ENCODE measurements around the gene CCNA2. TPM values are rescaled to one million over a fixed set of nuclear protein-coding genes. Genes with fewer than 3 reads are reported as not detected.

Gene CCNA2
- total RNA-seq, 2 experiments from 2014 or later = 104 to 107 TPM

DNA sequence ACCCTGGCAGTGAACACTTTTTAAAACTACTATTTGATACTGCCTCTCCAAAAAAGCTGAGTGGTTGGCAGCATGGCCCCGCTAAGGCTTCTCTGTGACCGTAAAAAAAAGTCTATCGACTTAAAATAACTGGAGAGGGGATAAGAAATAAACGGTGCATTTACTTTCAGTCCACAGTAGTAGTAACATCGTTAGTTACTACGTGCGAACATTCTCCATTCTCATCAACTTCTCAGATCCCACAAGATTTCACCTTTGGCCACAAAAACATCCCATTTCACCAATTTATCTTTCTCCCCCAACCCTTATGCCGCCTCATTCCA lies 23.1 kb downstream of the CCNA2 start:
- CTCF ChIA-PET = interaction anchor here (1.0 kb wide), 1 partner anchor 23 kb away, joined by 3 read pairs; no protein-coding TSS in a partner anchor
- Mint-ChIP-seq H3K4me1 (peaks cover 55% of the 10 kb centered on the region), H3K9me3 (no peaks in the 10 kb centered on the region), H3K4me3 (peak overlapping the region; percentile 84), H3K27ac (peak overlapping the region; percentile 95), H3K36me3 (ENCODE audit: low read depth) (peaks cover 31% of the 10 kb centered on the region), H3K27me3 (no peaks in the 10 kb centered on the region)
- POLR2A ChIA-PET = interaction anchor here (1.4 to 7.1 kb wide), 4 partner anchors 9 to 104 kb away, joined by 4 to 142 read pairs (median 15); partner anchors contain the start of genes ANXA5, BBS7 and CCNA2
- DNase-seq = no peak

DNA sequence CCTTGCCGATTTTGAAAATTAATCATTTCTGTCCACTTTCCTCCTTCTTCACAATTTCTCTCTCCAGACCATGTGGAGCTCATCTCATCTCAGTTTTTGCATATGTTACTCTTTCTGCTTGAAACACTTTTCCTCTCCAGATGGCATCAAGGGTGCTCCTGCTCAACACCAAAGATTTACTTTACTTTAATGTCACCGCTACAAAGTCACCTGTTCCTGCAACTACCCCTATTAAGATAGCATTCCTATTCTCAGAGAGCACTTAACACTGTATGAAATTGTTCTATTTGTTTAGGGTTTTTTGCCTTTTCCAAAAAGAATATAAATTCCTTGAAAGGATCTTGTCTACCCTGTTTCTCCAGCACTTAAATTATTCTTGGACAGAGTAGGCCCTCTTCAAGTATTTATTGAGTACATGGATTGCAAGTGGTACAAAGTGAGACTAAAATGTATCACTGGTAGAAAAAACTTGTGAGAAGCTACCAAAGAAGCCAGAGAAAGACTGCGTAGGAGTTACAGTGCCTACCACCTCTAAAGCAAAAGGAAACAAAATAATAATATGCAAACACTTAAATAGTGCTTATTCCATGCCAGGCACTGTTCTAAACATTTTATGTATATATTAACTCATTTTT lies 23.7 kb downstream of the CCNA2 start:
- Mint-ChIP-seq H3K27me3 (no peaks in the 10 kb centered on the region), H3K36me3 (ENCODE audit: low read depth) (peaks cover 25% of the 10 kb centered on the region), H3K4me1 (peaks cover 55% of the 10 kb centered on the region), H3K4me3 (peak overlapping the region; percentile 84), H3K27ac (peak overlapping the region; percentile 95), H3K9me3 (no peaks in the 10 kb centered on the region)
- ChIA-PET POLR2A (interaction anchor here (1.4 to 7.1 kb wide), 4 partner anchors 8 to 353 kb away, joined by 4 to 142 read pairs (median 14); partner anchors contain the start of genes ANXA5, BLTP1 and CCNA2), CTCF (interaction anchor here (0.6 to 1.1 kb wide), 2 partner anchors 778 to 1001 kb away, joined by 3 read pairs; no protein-coding TSS in a partner anchor)
- DNase-seq = no peak

DNA sequence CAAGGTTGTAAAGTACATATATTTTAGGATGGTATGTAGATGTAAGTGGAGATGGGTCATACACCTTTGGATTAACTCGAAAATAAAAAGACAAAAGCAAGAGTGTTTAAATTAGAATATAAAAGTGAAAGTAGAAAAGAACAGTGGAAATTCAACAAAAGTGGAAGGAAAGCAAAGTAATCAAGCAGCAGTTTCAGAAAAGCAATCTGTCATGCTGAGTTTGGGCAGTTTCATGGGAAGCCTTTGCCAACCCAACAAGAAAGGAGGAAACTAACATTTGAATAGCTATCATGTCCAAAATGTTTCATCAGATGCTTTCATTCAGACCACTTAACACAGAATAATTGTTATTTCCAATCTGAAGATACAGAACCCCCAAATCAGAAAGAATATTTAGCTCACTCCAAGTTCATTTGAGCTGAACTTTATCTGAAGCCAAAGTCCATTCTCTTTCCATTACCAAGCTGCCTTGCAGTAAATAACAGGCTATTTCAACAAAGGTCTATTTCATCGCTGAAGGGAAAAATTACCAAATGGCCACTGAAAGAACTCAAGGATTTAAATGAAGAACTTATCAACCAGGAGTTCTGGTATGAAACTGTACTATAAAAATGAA lies 24.4 kb downstream of the CCNA2 start:
- CTCF ChIA-PET = interaction anchor here (0.6 to 1.1 kb wide), 2 partner anchors 779 to 1002 kb away, joined by 3 read pairs; no protein-coding TSS in a partner anchor
- Mint-ChIP-seq H3K36me3 (ENCODE audit: low read depth) (peaks cover 20% of the 10 kb centered on the region), H3K27ac (peak overlapping the region; percentile 95), H3K9me3 (no peaks in the 10 kb centered on the region), H3K4me3 (no peak overlapping the region), H3K27me3 (no peaks in the 10 kb centered on the region), H3K4me1 (peaks cover 56% of the 10 kb centered on the region)
- POLR2A ChIA-PET = interaction anchor here (1.4 to 7.1 kb wide), 4 partner anchors 7 to 353 kb away, joined by 4 to 142 read pairs (median 14); partner anchors contain the start of genes ANXA5, BLTP1 and CCNA2
- no peak for DNase-seq

DNA sequence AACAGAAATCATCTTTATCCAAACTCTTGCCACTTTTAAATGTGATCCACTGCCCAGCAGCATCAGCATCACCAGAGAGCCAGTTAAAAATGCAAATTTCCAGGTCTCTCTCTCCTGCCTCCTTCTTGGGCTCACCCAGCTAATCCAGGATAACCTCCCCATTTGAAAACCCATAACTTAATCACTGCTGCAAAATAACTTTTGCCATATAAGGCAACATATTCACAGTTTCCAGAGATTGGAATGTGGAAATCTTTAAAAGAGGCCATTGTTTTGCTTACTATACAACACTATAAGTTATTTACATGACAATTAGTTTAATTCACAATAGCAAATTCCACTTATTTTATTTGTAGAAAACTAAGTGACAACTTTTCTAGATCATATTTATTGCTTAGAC lies 27.4 kb downstream of the CCNA2 start:
- Mint-ChIP-seq H3K4me1 (peaks cover 38% of the 10 kb centered on the region), H3K27me3 (peaks cover 2% of the 10 kb centered on the region), H3K27ac (peak overlapping the region; percentile 74), H3K9me3 (no peaks in the 10 kb centered on the region), H3K36me3 (ENCODE audit: low read depth) (peaks cover 4% of the 10 kb centered on the region), H3K4me3 (no peak overlapping the region)
- ChIA-PET POLR2A (interaction anchor here (1.3 to 1.7 kb wide), 3 partner anchors 9 to 100 kb away, joined by 3 to 4 read pairs (median 3); partner anchors contain the start of genes ANXA5 and CCNA2), CTCF (interaction anchor here (1.2 to 1.6 kb wide), 2 partner anchors 100 to 782 kb away, joined by 3 read pairs; no protein-coding TSS in a partner anchor)
- DNase-seq = no peak

DNA sequence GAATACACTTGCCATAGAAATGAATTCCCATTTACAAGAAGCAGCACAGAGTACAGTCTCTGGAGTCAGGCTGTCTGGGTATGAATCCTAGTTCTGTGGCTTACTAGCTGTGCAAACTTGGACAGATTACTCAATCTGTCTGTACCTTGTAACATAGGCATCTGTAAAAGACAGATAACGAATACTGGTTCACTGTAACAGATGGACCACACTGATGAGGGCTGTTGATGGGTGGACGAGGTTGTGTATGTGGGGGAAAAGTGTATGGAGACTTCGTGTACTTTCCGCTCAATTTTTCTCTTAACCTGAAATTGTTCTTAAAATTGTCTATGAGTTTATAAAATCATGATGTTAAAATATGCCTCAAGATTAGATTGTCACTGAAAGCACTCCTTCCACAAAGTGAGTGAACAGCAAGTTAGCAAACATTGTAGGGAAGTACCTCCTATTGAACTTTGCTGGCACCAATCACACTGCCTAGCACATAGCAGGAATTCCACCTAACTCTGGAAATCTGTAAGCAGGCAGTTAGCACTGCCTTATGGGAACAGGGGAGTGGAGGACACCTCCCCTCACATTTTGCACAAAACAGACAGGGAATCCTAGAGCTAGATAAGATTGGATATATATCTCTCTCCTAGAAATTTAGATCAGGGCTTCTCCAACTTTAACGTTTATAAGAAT lies 29.0 kb downstream of the CCNA2 start:
- Mint-ChIP-seq H3K27ac (peak overlapping the region; percentile 8), H3K9me3 (no peaks in the 10 kb centered on the region), H3K36me3 (ENCODE audit: low read depth) (no peaks in the 10 kb centered on the region), H3K4me1 (peaks cover 24% of the 10 kb centered on the region), H3K27me3 (peaks cover 5% of the 10 kb centered on the region), H3K4me3 (no peak overlapping the region)
- DNase-seq = no peak
- ChIA-PET POLR2A (no interaction called here), CTCF (no interaction called here)

DNA sequence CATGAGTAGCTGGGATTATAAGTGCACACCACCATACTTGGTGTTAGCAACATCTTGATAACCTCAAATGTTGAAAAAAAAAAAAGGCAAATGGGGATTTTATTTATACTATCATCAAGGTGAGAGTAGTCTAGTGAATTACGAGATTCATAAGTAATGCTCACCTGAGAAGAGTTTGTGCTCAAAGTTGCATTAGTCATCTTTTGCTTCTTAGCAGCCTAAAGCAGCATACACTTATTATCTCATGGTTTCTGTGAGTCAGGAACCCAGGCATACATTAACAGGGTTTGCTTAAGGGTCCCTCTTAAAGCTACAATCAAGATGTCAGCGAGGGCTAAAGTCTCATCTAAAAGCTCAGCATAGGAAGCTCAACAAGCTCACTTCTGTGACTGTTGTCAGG lies 30.7 kb downstream of the CCNA2 start:
- Mint-ChIP-seq H3K4me3 (no peak overlapping the region), H3K27me3 (peaks cover 8% of the 10 kb centered on the region), H3K27ac (no peak overlapping the region), H3K4me1 (peaks cover 32% of the 10 kb centered on the region), H3K9me3 (no peaks in the 10 kb centered on the region), H3K36me3 (ENCODE audit: low read depth) (no peaks in the 10 kb centered on the region)
- CTCF ChIA-PET = no interaction called here
- DNase-seq = no peak
- POLR2A ChIA-PET = interaction anchor here (1.1 to 1.5 kb wide), 2 partner anchors 31 to 96 kb away, joined by 3 to 5 read pairs; partner anchors contain the start of genes ANXA5 and CCNA2

DNA sequence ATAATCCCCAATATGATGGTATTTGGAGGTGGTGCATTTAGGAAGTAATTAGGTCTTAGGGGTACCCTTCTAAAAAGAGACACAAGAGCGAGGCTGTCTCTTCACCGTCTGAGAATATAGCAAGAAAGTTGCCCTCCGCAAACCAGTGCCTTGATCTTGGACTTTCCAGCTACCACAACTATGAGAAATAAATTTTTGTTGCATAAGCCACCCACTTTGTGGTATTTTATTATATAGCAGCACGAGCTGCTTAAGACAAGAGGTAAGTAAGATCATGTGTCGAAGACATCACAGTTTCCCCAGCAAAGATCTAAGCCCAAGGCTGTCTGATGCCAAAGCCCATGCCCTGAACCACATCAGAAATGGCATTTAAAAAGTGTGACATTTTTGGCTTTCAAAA lies 32.2 kb downstream of the CCNA2 start:
- DNase-seq = no peak
- H3K4me3 Mint-ChIP-seq = no peak overlapping the region
- POLR2A ChIA-PET = interaction anchor here (1.3 kb wide), 1 partner anchor 8 kb away, joined by 4 read pairs; no protein-coding TSS in a partner anchor
- H3K4me1 Mint-ChIP-seq = peaks cover 33% of the 10 kb centered on the region
- peaks cover 8% of the 10 kb centered on the region for H3K27me3 Mint-ChIP-seq
- no peak overlapping the region for H3K27ac Mint-ChIP-seq
- CTCF ChIA-PET = no interaction called here
- no peaks in the 10 kb centered on the region for H3K9me3 Mint-ChIP-seq
- H3K36me3 Mint-ChIP-seq (ENCODE audit: low read depth) = no peaks in the 10 kb centered on the region

DNA sequence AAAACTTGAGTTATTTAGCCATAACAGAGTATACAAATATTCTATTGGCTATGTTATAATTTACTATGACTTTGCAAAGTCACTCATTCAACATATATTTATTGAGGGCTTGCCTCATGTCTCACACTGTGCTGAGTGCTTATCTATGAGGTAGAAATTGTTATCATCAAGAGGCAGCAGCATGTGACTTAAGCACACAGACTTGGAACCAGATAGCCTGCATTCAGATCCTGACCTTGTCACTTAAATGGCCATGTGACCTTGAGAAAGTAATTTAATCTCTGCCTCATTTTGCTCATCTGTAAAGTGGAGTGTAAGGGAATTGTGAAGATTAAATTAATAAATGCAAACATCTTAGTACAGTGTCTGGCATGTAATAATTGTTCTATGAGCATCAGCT lies 32.7 kb downstream of the CCNA2 start:
- CTCF ChIA-PET = no interaction called here
- H3K27ac Mint-ChIP-seq = no peak overlapping the region
- POLR2A ChIA-PET = no interaction called here
- H3K27me3 Mint-ChIP-seq = peaks cover 8% of the 10 kb centered on the region
- peaks cover 29% of the 10 kb centered on the region for H3K4me1 Mint-ChIP-seq
- no peaks in the 10 kb centered on the region for H3K9me3 Mint-ChIP-seq
- no peak overlapping the region for H3K4me3 Mint-ChIP-seq
- no peak for DNase-seq
- H3K36me3 Mint-ChIP-seq (ENCODE audit: low read depth) = no peaks in the 10 kb centered on the region

DNA sequence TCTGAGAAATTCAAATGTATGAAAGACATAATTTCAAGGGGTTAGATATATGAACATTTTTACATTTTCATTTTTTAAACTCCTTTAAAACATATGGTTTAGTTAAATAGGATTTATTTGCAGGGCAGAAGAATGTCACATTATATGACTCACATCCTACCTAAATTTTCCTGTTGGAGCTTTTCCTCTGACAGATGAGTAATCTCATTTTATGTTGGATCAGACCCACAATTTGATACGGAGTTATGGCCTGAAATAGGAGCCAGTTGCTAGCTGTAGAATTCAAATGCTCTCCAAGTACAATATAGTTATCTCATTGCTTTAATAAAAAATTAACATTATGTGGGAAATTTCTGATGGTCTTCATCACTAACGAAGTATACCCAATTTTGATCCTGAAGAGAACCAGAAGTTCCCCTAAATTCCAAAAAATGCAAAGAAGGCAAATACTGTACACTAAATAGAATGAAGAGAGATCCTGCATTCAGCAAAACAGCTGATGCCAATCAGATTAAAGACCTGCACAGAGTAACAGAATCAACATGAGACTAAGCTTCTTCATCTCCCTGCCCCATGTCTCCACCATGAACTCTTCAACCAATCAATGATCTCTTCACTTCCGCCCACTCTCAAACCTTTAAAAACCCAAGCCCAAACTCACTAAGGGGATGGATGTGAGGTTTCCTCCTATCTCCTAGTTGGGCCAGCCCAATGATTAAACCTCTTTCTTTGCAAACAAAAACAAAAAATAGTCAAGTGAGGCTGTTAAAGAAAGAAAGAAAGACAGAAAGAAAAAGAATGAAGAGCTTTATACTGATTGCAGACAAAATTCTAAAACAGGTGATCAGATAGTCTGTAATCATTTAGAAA lies 33.5 kb downstream of the CCNA2 start:
- no peak overlapping the region for H3K27ac Mint-ChIP-seq
- DNase-seq = no peak
- peaks cover 21% of the 10 kb centered on the region for H3K4me1 Mint-ChIP-seq
- peaks cover 12% of the 10 kb centered on the region for H3K27me3 Mint-ChIP-seq
- no peaks in the 10 kb centered on the region for H3K36me3 Mint-ChIP-seq (ENCODE audit: low read depth)
- no peaks in the 10 kb centered on the region for H3K9me3 Mint-ChIP-seq
- CTCF ChIA-PET = no interaction called here
- H3K4me3 Mint-ChIP-seq = no peak overlapping the region
- POLR2A ChIA-PET = interaction anchor here (1.4 to 1.6 kb wide), 2 partner anchors 11 to 34 kb away, joined by 5 read pairs; partner anchors contain the start of gene EXOSC9

DNA sequence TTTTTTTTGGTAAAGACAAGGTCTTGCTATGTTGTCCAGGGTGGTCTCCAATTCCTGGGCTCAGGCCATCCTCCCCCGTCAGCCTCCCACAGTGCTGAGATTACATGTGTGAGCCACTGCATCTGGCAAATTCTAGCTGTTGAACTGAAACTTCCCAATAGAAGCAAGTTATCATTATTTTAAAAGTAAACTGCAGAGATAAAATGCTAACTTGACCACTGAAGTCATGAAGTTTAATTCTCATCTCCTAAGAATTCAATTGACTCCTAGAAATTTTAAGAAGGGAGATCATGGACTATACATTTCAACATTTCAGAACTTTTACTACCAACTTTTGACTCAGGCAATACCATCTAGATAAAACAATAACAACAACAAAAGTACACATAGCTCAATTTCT lies 34.2 kb downstream of the CCNA2 start:
- Mint-ChIP-seq H3K4me3 (no peak overlapping the region), H3K36me3 (ENCODE audit: low read depth) (no peaks in the 10 kb centered on the region), H3K27ac (no peak overlapping the region), H3K9me3 (no peaks in the 10 kb centered on the region), H3K4me1 (peaks cover 17% of the 10 kb centered on the region), H3K27me3 (peaks cover 19% of the 10 kb centered on the region)
- POLR2A ChIA-PET = interaction anchor here (1.4 to 1.6 kb wide), 2 partner anchors 12 to 35 kb away, joined by 5 read pairs; partner anchors contain the start of gene EXOSC9
- no peak for DNase-seq
- CTCF ChIA-PET = no interaction called here

DNA sequence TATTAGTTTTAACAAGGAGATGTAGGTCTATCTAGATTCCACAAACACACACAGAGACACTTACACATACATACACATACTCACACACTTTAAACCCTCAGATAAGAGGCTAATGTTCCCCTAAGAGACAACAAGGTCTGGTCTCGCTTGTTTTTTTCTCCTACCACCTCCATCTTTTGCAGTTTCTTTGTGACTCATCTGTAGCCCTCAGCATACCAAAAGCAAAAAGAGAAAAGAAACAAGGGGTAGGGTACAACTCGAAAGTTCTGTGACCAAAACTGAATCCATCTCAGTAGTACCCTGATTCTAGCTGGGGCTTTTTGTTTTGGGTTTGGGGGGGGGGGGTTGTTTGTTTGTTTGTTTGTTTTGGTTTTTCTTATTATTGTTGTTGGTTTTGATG lies 34.8 kb downstream of the CCNA2 start:
- Mint-ChIP-seq H3K4me1 (peaks cover 16% of the 10 kb centered on the region), H3K9me3 (no peaks in the 10 kb centered on the region), H3K36me3 (ENCODE audit: low read depth) (no peaks in the 10 kb centered on the region), H3K27ac (no peak overlapping the region), H3K27me3 (peaks cover 22% of the 10 kb centered on the region), H3K4me3 (no peak overlapping the region)
- ChIA-PET CTCF (no interaction called here), POLR2A (interaction anchor here (1.6 kb wide), 1 partner anchor 13 kb away, joined by 5 read pairs; the partner anchor contains the start of gene EXOSC9)
- DNase-seq = no peak

DNA sequence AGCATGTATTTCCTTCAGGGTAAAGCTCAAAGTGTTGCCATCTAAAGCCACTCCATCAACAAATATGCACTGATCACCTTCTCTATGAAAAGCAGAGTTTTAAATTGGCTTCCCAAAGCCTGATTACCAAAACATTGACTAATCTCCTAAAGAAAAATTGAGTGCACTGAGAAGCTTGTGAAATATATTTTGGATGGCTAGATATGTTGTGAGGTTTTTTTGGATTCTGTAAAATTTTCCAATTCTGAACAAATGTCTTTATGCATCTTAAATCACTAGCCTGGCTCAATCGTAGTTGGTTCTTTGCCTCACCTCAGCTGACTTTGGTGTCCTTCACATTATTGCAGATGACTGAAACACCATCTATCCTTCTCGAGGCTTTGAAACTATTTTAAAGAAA lies 37.5 kb downstream of the CCNA2 start:
- Mint-ChIP-seq H3K4me1 (peaks cover 16% of the 10 kb centered on the region), H3K27ac (no peak overlapping the region), H3K9me3 (no peaks in the 10 kb centered on the region), H3K27me3 (peaks cover 31% of the 10 kb centered on the region), H3K4me3 (no peak overlapping the region), H3K36me3 (ENCODE audit: low read depth) (no peaks in the 10 kb centered on the region)
- ChIA-PET CTCF (no interaction called here), POLR2A (interaction anchor here (0.6 kb wide), 1 partner anchor 626 kb away, joined by 3 read pairs; no protein-coding TSS in a partner anchor)
- DNase-seq = no peak

All from activated CD4-positive, alpha-beta memory T cell treated with anti-CD3 and anti-CD28 coated beads, Interleukin-2, amount 10 ng/mL, durations not matched to agents 7 days and 5 days (primary cell).